Measurements from ENCODE around the gene MTHFD2.

DNA sequence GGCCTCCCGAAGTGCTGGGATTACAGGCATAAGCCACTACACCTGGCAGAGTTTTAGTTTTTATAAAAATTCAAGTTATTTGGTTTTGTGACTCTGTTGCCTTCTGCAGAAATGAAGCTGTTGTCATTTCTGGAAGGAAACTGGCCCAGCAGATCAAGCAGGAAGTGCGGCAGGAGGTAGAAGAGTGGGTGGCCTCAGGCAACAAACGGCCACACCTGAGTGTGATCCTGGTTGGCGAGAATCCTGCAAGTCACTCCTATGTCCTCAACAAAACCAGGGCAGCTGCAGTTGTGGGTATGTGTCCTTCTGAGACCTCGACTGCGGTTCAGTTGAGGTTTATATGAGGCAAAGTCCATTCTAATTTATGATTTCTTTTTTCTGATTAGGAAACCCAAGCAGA lies 7.2 kb downstream of the MTHFD2 start:
- TF ChIP-seq, protein P1, sequence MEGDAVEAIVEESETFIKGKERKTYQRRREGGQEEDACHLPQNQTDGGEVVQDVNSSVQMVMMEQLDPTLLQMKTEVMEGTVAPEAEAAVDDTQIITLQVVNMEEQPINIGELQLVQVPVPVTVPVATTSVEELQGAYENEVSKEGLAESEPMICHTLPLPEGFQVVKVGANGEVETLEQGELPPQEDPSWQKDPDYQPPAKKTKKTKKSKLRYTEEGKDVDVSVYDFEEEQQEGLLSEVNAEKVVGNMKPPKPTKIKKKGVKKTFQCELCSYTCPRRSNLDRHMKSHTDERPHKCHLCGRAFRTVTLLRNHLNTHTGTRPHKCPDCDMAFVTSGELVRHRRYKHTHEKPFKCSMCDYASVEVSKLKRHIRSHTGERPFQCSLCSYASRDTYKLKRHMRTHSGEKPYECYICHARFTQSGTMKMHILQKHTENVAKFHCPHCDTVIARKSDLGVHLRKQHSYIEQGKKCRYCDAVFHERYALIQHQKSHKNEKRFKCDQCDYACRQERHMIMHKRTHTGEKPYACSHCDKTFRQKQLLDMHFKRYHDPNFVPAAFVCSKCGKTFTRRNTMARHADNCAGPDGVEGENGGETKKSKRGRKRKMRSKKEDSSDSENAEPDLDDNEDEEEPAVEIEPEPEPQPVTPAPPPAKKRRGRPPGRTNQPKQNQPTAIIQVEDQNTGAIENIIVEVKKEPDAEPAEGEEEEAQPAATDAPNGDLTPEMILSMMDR (IDR thresholded peaks at IDR 0.05), result no peak
- no peak for TF ChIP-seq POLR2A (IDR thresholded peaks at IDR 0.05)

Data from testis (tissue), 2 donors.